Activated CD4-positive, CD25-positive, alpha-beta regulatory T cell treated with anti-CD3 and anti-CD28 coated beads, Interleukin-2, amount 50 U/mL, for 72 hours (primary cell): ENCODE data around the gene SUPT4H1.
A peak's percentile ranks its signal among the peaks of the same experiment; 100 is the strongest.

Experiments
- DNase-seq: peaks from one replicate; pipeline ENCODE4 v3.0.0; 2021

Gene SUPT4H1

GRCh38 chr17:58328195-58329034 is 23.6 kb downstream of the SUPT4H1 start, which contains the start of gene TSPOAP1:
TSPOAP1 (minus strand) TSS chr17:58328795; CDS start chr17:58327920, 875 bp downstream.
- no peak for DNase-seq

- DNase-seq: no peak
Observed at GRCh38 chr17:58327363-58328194, 24.4 kb downstream of the SUPT4H1 start.

GRCh38 chr17:58326609-58327362 is 25.2 kb downstream of the SUPT4H1 start:
- DNase-seq: no peak

- no peak for DNase-seq
Observed at GRCh38 chr17:58325976-58326468, 26.0 kb downstream of the SUPT4H1 start.

- DNase-seq: no peak
Observed at GRCh38 chr17:58325289-58325726, 26.7 kb downstream of the SUPT4H1 start.

GRCh38 chr17:58324409-58325288 is 27.4 kb downstream of the SUPT4H1 start:
- DNase-seq: no peak

GRCh38 chr17:58324056-58324408 is 28.0 kb downstream of the SUPT4H1 start:
- no peak for DNase-seq

- no peak for DNase-seq
Observed at GRCh38 chr17:58323366-58324055, 28.5 kb downstream of the SUPT4H1 start.

- no peak for DNase-seq
Observed at GRCh38 chr17:58322581-58323185, 29.3 kb downstream of the SUPT4H1 start.

GRCh38 chr17:58321571-58322525 is 30.2 kb downstream of the SUPT4H1 start:
- DNase-seq: no peak

- DNase-seq: no peak
Observed at GRCh38 chr17:58320570-58321323, 31.3 kb downstream of the SUPT4H1 start.

GRCh38 chr17:58320163-58320558 is 31.8 kb downstream of the SUPT4H1 start:
- no peak for DNase-seq

- DNase-seq: peak; percentile 33
Observed at GRCh38 chr17:58319173-58320162, 32.5 kb downstream of the SUPT4H1 start.

- peak; percentile 30 for DNase-seq
Observed at GRCh38 chr17:58318627-58319172, 33.3 kb downstream of the SUPT4H1 start.

GRCh38 chr17:58318065-58318481 is 33.9 kb downstream of the SUPT4H1 start:
- DNase-seq: peak; percentile 29

GRCh38 chr17:58317421-58318064 is 34.5 kb downstream of the SUPT4H1 start:
- peak; percentile 55 for DNase-seq
